Measurements from ENCODE around the gene MAPK10. TPM values are rescaled to one million over a fixed set of nuclear protein-coding genes. Genes with fewer than 3 reads are reported as not detected.

Gene MAPK10
- total RNA-seq, 1 donor from 2014 or later = 19.2 TPM

GRCh38 chr4:85956293-85956945, 403.4 kb downstream of the MAPK10 start:
- Mint-ChIP-seq H3K27me3 (ENCODE audit: unreplicated experiment) (no peaks in the 10 kb centered on the region), H3K9me3 (ENCODE audit: unreplicated experiment) (no peaks in the 10 kb centered on the region), H3K27ac (ENCODE audit: unreplicated experiment) (peak overlapping the region; percentile 71), H3K4me1 (ENCODE audit: unreplicated experiment) (peaks cover 64% of the 10 kb centered on the region), H3K4me3 (ENCODE audit: unreplicated experiment) (no peak overlapping the region), H3K36me3 (ENCODE audit: unreplicated experiment) (no peaks in the 10 kb centered on the region)
- no peak for DNase-seq (ENCODE audit: extremely low spot score, unreplicated experiment)
- TF ChIP-seq, protein P1, sequence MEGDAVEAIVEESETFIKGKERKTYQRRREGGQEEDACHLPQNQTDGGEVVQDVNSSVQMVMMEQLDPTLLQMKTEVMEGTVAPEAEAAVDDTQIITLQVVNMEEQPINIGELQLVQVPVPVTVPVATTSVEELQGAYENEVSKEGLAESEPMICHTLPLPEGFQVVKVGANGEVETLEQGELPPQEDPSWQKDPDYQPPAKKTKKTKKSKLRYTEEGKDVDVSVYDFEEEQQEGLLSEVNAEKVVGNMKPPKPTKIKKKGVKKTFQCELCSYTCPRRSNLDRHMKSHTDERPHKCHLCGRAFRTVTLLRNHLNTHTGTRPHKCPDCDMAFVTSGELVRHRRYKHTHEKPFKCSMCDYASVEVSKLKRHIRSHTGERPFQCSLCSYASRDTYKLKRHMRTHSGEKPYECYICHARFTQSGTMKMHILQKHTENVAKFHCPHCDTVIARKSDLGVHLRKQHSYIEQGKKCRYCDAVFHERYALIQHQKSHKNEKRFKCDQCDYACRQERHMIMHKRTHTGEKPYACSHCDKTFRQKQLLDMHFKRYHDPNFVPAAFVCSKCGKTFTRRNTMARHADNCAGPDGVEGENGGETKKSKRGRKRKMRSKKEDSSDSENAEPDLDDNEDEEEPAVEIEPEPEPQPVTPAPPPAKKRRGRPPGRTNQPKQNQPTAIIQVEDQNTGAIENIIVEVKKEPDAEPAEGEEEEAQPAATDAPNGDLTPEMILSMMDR (IDR thresholded peaks at IDR 0.05) = no peak

DNA sequence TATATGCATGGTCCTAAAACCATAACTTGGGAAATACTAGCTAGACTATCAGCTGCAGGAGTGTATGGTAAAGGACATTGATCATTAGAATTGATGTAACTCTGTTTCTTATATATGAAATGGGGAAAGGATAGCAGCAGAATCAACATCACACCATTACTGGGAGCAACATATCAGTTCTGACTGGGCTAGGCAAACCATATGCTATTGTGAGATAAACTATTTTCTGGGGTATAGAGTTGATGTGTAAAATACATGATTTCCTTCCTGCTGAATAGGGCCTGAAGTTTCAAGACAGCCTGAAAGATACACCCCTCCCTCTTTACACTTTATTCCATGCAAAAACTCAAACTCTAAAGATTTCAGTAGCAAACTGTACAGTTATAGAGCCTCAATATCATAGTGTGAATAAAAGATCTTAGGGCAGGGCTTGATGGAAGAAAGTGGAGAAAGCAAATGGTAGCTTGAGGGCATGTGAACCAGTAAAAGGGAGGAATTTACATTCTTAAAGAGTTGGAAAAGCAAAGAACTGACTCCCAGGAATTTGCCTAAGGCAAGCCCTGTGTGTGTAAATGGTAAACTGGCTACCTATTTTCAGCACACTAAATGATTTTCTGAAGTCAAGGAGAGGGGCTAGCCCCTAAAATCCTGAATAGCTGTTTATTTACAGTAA, 404.1 kb downstream of the MAPK10 start:
- H3K36me3 Mint-ChIP-seq (ENCODE audit: unreplicated experiment) = no peaks in the 10 kb centered on the region
- peak overlapping the region; percentile 71 for H3K27ac Mint-ChIP-seq (ENCODE audit: unreplicated experiment)
- no peak for DNase-seq (ENCODE audit: extremely low spot score, unreplicated experiment)
- peak overlapping the region; percentile 27 for H3K4me3 Mint-ChIP-seq (ENCODE audit: unreplicated experiment)
- peaks cover 67% of the 10 kb centered on the region for H3K4me1 Mint-ChIP-seq (ENCODE audit: unreplicated experiment)
- no peaks in the 10 kb centered on the region for H3K9me3 Mint-ChIP-seq (ENCODE audit: unreplicated experiment)
- TF ChIP-seq, protein P1 (IDR thresholded peaks at IDR 0.05) = no peak
- no peaks in the 10 kb centered on the region for H3K27me3 Mint-ChIP-seq (ENCODE audit: unreplicated experiment)

GRCh38 chr4:85953651-85954018, 406.2 kb downstream of the MAPK10 start:
- TF ChIP-seq, protein P1 (IDR thresholded peaks at IDR 0.05) = no peak
- Mint-ChIP-seq H3K27ac (ENCODE audit: unreplicated experiment) (peak overlapping the region; percentile 92), H3K4me3 (ENCODE audit: unreplicated experiment) (peak overlapping the region; percentile 23), H3K36me3 (ENCODE audit: unreplicated experiment) (no peaks in the 10 kb centered on the region), H3K4me1 (ENCODE audit: unreplicated experiment) (peaks cover 64% of the 10 kb centered on the region), H3K27me3 (ENCODE audit: unreplicated experiment) (no peaks in the 10 kb centered on the region), H3K9me3 (ENCODE audit: unreplicated experiment) (no peaks in the 10 kb centered on the region)
- no peak for DNase-seq (ENCODE audit: extremely low spot score, unreplicated experiment)

DNA sequence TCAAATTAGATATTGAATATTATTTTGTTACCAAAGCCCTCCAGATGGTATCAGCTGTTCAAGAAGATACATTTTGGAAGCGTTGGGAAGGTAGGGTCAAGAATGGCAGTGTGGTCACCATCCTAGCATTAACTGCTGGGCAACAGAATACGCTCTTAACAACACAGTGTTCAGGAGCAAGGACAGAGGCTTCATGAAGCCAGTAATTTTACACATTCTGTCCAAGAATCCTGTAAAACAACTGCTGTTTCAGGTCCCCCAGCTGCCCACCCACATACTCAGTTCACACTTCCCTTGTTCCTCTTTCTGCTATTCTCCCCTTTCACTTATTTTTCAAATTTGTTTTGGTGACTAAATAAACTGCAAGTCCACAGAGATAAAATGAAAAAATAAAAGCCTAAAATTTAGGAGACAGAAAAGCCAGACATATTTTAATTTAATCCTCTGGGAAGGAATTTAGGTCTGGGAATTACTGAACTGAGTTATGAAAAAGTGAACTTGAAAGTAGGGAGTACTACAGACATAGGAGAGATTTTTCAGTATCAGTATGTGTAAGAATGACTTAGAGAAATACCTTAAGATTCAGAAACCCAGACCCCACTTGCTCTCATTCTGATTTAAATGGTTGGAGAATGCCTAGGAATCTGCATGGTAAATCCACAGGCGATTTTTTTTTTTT, 406.7 kb downstream of the MAPK10 start:
- peak overlapping the region; percentile 92 for H3K27ac Mint-ChIP-seq (ENCODE audit: unreplicated experiment)
- peak overlapping the region; percentile 23 for H3K4me3 Mint-ChIP-seq (ENCODE audit: unreplicated experiment)
- H3K4me1 Mint-ChIP-seq (ENCODE audit: unreplicated experiment) = peaks cover 60% of the 10 kb centered on the region
- H3K36me3 Mint-ChIP-seq (ENCODE audit: unreplicated experiment) = no peaks in the 10 kb centered on the region
- TF ChIP-seq, protein P1 (IDR thresholded peaks at IDR 0.05) = no peak
- no peaks in the 10 kb centered on the region for H3K27me3 Mint-ChIP-seq (ENCODE audit: unreplicated experiment)
- no peak for DNase-seq (ENCODE audit: extremely low spot score, unreplicated experiment)
- H3K9me3 Mint-ChIP-seq (ENCODE audit: unreplicated experiment) = no peaks in the 10 kb centered on the region

- Mint-ChIP-seq H3K27me3 (ENCODE audit: unreplicated experiment) (no peaks in the 10 kb centered on the region), H3K4me3 (ENCODE audit: unreplicated experiment) (no peak overlapping the region), H3K4me1 (ENCODE audit: unreplicated experiment) (peaks cover 57% of the 10 kb centered on the region), H3K36me3 (ENCODE audit: unreplicated experiment) (no peaks in the 10 kb centered on the region), H3K27ac (ENCODE audit: unreplicated experiment) (peak overlapping the region; percentile 92), H3K9me3 (ENCODE audit: unreplicated experiment) (no peaks in the 10 kb centered on the region)
- TF ChIP-seq, protein P1 (IDR thresholded peaks at IDR 0.05) = no peak
- DNase-seq (ENCODE audit: extremely low spot score, unreplicated experiment) = no peak
Observed at GRCh38 chr4:85952528-85952927, 407.3 kb downstream of the MAPK10 start.

All from osteocyte (in vitro differentiated cells).